Measurements from ENCODE around the gene SAA1. TPM values are rescaled to one million over a fixed set of nuclear protein-coding genes. Genes with fewer than 3 reads are reported as not detected.

SAA1 gene
- total and polyA plus RNA-seq, 9 of the 15 experiments (the other 6 are each of a cell fraction or from before 2014, with no cell fraction given): 6.3 TPM; not detected in 8

DNA sequence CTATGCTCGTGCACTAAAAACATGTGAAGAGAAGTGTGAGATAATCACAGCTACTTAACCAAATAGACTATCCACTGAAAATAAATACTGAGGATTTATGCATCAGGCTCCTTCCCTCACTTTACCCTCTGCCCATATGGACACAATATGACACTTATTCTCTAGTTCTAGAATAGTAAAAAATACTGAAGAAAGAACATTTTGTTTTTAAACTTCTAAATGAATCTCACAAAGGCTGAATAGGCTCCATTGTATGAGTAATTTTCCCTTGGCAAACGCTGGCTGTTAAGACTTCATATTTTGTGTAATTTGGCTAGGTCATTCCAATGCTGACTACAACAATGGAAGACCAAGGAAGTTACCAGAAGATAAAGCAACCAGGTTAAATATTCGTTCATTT is 45.9 kb downstream of the SAA1 start (continued):
- TF ChIP-seq, protein P1, sequence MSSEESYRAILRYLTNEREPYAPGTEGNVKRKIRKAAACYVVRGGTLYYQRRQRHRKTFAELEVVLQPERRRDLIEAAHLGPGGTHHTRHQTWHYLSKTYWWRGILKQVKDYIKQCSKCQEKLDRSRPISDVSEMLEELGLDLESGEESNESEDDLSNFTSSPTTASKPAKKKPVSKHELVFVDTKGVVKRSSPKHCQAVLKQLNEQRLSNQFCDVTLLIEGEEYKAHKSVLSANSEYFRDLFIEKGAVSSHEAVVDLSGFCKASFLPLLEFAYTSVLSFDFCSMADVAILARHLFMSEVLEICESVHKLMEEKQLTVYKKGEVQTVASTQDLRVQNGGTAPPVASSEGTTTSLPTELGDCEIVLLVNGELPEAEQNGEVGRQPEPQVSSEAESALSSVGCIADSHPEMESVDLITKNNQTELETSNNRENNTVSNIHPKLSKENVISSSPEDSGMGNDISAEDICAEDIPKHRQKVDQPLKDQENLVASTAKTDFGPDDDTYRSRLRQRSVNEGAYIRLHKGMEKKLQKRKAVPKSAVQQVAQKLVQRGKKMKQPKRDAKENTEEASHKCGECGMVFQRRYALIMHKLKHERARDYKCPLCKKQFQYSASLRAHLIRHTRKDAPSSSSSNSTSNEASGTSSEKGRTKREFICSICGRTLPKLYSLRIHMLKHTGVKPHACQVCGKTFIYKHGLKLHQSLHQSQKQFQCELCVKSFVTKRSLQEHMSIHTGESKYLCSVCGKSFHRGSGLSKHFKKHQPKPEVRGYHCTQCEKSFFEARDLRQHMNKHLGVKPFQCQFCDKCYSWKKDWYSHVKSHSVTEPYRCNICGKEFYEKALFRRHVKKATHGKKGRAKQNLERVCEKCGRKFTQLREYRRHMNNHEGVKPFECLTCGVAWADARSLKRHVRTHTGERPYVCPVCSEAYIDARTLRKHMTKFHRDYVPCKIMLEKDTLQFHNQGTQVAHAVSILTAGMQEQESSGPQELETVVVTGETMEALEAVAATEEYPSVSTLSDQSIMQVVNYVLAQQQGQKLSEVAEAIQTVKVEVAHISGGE (CRISPR knock-in tag; IDR thresholded peaks at IDR 0.05): no peak
- TF ChIP-seq TAF7 (tag; IDR thresholded peaks at IDR 0.05): no peak
- TF ChIP-seq STAT5B (CRISPR knock-in tag; IDR thresholded peaks at IDR 0.05): no peak
- TF ChIP-seq, protein P2, sequence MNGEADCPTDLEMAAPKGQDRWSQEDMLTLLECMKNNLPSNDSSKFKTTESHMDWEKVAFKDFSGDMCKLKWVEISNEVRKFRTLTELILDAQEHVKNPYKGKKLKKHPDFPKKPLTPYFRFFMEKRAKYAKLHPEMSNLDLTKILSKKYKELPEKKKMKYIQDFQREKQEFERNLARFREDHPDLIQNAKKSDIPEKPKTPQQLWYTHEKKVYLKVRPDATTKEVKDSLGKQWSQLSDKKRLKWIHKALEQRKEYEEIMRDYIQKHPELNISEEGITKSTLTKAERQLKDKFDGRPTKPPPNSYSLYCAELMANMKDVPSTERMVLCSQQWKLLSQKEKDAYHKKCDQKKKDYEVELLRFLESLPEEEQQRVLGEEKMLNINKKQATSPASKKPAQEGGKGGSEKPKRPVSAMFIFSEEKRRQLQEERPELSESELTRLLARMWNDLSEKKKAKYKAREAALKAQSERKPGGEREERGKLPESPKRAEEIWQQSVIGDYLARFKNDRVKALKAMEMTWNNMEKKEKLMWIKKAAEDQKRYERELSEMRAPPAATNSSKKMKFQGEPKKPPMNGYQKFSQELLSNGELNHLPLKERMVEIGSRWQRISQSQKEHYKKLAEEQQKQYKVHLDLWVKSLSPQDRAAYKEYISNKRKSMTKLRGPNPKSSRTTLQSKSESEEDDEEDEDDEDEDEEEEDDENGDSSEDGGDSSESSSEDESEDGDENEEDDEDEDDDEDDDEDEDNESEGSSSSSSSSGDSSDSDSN (IDR thresholded peaks at IDR 0.05; ENCODE audit: borderline replicate concordance in 1 of 2, low read depth in 2 of 2, low read length in 2 of 2): no peak
- no peak for TF ChIP-seq GATA2 (CRISPR knock-in tag; IDR thresholded peaks at IDR 0.05)
- TF ChIP-seq ARID2 (IDR thresholded peaks at IDR 0.05): no peak
- TF ChIP-seq NCOA4 (IDR thresholded peaks at IDR 0.05; ENCODE audit: partially characterized antibody): no peak
- TF ChIP-seq PRPF4 (IDR thresholded peaks at IDR 0.05; ENCODE audit: insufficient read depth, low read depth, low read length, poor library complexity, severe bottlenecking): no peak
- no peak for TF ChIP-seq NFATC3 (IDR thresholded peaks at IDR 0.05)
- TF ChIP-seq SREBF2 (CRISPR knock-in tag; IDR thresholded peaks at IDR 0.05): no peak

All from K562 (cell line).